HG02938 (cell line): ENCODE measurements around the gene NKX2-3.

Experiments used
- ATAC-seq: cut with Tn5 transposase; IDR thresholded peaks from one replicate; pipeline ENCODE4 v1.9.1; 2021; ENCODE audit warnings: mild to moderate bottlenecking, moderate library complexity; ENCODE audit not compliant: unreplicated experiment

NKX2-3 gene

GRCh38 chr10:99525897-99526296 is 6.8 kb upstream of the NKX2-3 start:
- no peak for ATAC-seq

DNA sequence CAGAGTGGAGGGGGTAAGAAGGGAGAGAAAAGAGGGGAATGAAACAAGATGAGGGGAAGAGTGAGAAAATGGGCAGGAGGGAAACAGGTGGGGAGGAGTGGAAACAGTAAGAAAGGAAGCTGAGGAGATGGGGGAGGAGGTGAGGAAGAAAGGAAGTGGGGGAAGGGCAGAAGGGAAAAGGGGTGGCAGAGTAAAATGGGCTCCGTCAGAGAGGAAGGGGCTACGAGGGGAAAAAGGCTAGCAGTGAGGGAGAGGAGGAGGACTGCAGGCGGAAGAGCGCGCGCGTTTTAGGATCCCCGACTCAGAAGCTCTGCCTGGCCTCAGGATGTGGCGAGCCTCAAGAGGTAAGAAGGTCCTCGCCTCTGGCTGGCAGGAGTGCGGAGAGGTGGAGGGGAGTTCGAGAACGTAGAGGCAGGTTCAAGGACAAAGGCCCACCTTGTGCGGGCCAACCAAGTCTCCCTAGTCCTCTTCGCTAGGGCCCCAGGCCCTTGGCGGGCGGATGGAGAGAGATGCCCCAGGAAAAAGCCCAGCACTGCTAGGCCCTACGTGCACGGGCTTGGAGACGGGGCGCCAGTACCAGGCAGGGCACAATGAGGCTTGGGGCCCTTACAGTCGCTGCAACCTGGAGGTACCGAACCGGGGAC is 5.8 kb upstream of the NKX2-3 start:
- ATAC-seq: no peak

DNA sequence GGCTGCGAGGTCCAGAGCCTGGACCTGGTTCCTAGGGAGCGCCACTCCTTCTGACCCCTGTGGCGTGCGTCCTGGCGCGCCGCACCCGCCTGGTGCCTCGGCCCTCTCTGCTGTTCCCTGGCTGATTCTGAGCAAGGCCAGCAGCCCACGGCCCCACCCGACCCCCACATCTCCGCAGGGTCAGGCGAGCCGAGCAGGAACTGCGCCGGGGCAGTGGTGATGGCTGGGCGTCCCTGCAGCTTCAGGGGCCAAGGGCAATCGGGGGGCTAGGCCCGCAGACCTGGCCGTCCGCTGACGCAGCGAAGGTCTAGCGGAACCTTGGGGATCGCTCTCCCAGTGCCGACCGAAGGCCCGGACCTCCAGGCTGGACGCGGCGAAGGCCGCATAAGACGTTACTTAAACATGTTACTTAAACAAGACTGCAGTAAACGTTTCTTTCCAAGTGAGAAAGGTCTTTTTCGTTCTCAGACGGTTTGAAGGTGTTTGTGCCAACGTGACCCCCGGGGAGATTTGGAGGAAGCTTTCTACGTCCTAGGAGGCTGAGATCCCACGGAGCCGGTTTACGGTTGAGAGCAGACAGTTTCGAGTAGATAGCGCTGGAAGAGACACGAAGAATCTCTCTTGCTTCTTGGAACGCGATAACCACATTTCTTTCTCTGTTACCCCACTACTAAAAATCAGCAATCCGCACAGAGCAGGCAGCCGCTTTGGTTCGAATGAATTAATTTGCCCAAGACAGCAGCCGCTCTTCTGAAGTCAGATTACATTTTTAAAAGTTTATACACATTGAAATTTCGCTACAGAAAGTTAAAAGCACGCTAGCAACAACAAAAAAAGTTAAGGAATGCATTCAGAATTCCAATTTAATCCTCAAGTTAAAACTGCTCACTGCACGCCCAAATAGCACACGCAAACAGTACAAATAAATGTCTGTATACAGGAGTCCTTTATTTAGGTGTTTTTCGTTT is 4.9 kb upstream of the NKX2-3 start:
- no peak for ATAC-seq

- ATAC-seq: no peak
These were observed 4.0 kb upstream of the NKX2-3 start for GRCh38 chr10:99528494-99529441.

DNA sequence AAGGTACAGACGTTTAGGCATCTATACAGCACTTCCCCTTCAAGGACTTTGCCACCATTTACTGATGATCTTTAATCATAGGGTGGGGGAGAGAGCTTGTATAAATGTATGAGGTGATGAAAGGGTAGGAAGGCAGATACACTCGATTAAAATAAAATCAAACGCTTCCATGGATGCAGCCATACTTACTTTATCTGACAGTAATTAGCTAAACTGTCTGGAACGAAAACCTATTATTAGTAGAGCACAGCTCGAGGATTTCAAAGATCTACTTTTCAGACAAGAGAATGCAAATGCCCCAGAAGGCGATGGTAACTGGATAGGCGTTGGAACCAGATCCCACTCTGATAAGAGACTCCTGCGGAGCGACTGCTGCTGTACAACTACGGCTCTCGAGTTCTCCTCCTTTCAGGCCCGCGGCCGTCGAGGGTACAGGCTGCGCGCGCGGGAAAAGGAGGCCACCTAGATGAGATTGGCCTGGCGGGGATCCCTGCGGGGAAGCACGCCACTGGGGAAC is 3.1 kb upstream of the NKX2-3 start:
- no peak for ATAC-seq

DNA sequence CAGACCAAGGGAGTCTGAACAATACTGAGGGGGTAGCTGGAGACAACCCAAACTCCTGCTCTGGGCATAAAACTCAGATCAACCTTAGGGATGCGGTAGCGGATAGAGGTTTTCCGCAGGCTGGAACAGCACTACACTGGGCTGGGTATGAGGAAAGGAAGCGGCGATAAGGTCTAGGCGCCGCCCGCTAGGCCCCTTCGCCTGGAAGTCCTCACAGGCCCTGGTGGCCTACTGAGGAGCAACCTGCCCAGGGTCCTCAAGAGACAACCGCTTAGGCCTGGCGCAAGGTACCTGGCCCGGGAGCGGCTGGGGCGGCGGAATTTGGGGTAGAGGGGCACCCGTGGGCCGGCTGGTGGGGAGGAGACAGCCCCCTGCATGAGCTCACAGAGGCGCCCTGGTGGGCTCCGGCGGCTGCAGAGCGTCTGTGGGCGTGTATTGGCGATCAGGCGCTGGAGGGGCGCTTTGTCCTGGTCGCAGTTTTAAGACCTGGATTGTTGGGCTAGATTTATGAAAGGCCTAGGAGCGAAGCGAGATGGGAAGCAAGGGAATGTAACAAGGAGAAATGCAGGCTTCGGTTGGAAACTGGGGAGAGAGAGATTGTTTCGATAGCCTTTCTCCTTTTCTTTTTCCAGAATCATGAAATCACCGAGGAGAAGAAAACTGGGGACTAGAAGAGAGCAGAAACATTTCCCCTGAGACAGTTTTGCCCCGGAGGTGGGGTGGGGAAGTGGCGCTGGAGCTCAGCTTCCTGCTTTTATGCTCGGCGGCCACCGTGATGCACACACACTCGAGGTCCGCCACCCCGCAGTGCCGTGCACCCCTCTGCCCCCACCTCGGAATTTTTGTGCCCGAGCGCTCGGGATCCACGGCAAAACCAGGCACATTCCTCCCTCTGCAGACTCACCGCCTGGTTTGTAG is 2.4 kb upstream of the NKX2-3 start:
- no peak for ATAC-seq

DNA sequence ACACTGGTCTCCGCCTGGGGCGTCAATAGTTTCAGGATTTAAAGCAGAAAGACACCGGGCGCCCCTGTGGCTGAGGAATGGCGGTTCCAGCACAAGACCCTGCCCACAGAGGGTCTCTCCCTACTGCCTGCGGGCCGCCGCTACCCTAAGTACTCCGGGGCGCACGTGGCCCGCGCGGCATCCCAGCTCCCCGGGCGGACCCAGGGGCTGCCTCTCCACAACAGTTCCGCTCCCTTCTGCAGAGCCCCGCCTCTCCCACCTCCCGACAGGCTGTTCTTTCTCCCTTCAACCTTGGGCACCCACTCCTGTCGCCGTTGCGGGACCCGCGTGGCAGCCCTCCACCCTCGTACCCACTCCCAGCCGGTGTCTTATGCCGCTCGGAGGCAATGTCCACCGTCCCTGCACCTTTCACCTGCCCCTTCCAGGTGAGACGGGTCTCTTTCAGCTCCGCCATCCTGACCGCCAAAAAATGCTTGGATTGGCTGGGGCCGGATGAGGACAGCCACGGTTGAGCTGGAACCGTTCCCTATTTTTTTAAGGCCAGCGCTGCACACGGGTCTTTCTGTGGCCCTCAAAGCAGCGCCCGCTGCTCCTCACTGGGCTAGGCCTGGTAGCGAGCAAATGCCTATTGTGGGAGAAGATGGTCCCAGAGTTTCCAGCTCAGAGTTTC is 1.6 kb upstream of the NKX2-3 start:
- ATAC-seq: no peak

DNA sequence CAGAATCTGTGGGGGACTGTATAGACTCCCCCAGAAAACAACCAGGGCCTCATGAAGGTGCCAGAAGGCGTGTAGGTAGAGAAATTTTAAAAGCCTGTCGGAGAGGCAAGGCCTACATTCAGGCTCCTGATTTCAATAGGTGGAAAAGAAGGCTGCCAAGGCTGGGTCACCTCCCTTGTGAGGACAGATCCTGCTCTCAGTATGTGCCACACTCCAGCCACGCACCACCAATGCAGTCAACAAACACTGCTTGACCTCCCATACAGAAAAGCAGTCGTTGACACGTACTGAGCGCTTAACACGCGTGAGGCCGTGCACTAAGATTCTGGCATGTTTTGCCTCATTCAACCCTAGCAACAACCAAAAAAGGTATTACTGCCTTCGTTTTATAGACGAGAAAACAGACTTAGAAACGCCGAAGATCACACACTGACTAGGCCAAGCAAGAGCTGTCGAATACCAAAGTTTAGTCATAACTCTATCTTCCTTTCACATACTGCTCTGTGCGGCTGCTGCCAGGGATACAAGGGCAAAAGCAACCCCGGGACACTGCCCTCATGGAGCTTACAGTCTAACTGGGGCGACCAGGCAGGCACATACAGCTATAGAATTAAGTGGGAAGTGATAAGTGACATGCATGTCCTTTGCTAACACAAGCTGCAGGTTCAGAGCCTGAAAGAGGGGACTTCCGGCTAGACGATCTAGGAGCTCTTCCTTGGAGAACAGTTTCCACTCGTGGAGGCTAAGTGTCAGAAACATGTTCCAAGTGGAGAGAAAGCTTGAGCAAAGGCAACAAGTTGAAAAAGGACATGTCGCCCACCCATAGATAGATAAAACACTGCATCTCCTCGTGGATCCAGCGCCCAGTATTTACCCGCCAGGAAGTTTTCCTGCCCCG is 797 bp upstream of the NKX2-3 start:
- ATAC-seq: no peak

DNA sequence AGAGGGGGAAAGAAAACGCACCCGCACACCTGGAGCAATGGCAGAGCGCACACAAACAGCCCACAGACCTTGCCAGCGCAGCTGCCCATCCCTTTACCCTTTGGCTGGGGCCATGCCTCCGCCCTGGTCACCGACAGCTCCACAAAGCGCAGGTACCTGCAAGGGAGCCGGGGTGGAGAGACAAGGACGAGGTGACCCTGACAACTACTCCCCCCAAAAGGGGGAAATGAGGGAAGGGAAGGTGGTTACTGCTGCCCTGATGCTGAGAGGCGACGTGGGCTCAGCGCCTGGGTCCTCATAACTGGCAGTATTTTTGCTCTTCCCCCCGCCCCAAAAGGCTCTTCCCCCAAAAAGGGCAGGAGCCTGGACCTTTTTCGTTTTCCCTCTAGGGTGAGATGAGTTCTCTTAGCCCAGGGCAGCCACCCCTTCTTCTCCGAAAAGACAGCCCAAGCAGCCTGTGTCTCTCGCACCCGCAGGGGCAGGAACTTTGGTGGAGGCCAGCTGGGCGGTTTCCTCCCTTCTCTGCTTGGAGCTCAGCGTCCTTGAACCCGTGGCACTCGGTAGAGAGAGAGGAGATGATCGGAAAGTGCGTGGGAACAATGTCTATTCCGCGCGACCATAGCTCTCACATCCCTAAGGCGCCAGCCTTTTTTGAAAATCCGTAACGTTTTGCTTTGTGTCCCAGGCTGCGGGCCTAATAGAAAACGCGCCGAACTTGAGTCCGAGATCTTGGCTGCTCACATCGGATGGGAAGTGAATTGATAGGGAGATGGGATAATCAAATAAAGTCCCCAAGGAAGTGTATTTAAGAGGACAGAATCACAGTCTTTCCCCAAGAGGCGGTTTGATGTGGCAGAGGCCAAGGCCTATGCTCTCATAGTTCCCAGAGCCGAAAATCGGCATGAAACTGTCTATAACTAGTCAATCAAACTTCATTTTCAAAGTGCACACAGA is 1.0 kb downstream of the NKX2-3 start:
- ATAC-seq: no peak

- no peak for ATAC-seq
These were observed 1.8 kb downstream of the NKX2-3 start for GRCh38 chr10:99534450-99534938.

DNA sequence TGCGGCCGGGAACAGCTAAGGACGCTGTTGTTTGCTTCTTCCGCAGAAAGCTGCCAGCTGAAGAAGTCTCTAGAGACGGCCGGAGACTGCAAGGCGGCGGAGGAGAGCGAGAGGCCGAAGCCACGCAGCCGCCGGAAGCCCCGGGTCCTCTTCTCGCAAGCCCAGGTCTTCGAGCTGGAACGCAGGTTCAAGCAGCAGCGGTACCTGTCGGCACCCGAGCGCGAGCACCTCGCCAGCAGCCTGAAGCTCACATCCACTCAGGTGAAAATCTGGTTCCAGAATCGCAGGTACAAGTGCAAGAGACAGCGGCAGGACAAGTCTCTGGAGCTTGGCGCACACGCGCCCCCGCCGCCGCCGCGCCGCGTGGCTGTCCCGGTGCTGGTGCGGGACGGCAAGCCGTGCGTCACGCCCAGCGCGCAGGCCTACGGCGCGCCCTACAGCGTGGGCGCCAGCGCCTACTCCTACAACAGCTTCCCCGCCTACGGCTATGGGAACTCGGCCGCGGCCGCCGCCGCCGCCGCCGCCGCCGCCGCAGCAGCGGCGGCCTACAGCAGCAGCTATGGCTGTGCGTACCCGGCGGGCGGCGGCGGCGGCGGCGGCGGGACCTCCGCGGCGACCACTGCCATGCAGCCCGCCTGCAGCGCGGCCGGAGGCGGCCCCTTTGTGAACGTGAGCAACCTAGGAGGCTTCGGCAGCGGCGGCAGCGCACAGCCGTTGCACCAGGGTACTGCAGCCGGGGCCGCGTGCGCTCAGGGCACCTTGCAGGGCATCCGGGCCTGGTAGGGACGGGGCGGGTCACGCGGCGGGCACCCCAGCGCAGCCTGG is 2.4 kb downstream of the NKX2-3 start:
- ATAC-seq: no peak

DNA sequence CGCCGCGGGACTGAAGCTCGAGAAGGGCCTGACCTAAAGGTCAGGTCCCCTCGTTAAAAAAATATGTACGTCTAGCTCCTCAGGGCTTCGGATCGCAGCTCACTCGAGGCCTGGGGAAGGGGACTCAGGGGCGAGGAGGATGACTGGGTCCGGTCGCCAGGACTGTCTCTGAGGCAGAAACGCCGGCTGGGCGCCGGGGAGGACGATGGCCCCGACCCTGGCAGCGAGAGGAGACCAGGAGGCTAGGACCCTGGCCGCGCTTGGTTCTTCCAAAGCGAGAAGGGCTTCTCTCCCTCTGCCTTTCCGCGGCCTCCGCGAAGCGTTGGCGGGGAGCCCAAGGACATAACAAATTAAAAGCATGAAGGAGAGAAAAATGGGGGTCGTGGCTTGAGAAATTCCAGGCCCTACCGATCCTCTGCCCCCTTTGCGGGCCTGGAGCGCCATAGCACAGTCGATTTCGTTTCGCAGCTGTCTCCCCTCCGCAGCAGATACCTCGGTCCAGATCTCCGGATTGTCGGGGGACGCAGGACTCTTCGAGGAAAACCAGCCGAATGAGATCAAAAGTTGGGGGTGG is 3.1 kb downstream of the NKX2-3 start:
- no peak for ATAC-seq

GRCh38 chr10:99536338-99537085 is 3.8 kb downstream of the NKX2-3 start:
- ATAC-seq: no peak

DNA sequence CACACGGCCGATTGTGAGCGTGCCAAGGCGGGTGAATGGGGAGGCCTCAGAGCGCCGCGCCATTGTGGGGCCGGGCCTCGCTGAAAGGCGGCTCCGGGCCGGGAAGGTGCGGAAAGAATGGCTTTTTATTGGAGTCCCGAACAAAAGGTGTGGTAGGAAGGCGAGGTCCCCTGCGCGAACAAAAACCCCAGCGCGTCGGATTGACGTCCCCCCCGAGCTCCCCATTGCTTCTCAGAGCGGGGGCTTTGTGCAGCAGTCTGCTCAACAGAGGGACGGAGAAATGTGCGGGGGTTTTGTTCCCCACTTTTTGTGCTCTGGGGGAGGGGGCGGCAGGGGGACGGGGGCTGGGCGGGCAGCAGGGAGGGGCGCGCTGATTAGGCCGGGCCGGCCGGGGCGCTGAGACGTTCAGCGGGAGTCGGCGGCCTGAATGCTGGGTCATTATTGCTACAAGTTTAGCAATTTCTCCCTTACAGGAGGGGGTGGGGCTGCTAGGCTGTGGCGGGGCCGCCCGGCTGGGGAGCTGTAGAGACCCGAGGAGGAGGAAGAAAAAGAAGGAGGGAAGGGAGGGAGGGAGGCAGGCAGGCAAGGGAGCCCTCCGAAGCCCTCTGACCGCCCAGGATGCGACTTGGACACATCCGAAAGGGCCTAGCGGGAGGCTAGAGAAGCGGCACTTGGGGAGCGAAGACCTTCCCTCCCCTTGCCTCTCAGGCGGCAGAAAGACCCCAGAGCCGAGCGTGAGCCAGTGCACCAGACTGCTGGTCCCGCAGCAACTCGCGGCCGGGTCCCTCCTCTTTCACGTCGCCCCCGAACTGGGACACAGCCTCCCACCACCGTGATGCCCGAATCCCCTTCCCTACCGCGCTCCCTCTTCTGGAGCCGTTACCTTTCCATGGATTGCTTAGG is 4.6 kb downstream of the NKX2-3 start:
- no peak for ATAC-seq
